AG09319 (cell line): ENCODE results near the gene PRRT4.
A peak's percentile ranks its signal among the peaks of the same experiment; 100 is the strongest.

ENCODE experiments used
- DNase-seq: peaks from one replicate; pipeline ENCODE4 v3.0.0-alpha.2; 2010; ENCODE audit warnings: low read depth; ENCODE audit errors: extremely low read depth
- TF ChIP-seq, protein P1 (sequence below): IDR thresholded peaks from 2 replicates; pipeline ENCODE4 v1.5.1; 2011; ENCODE audit warnings: low read depth, mild to moderate bottlenecking, inconsistent platforms, low read length, moderate library complexity

Gene PRRT4

GRCh38 chr7:128388145-128388485 is 26.6 kb upstream of the PRRT4 start:
- TF ChIP-seq, protein P1, sequence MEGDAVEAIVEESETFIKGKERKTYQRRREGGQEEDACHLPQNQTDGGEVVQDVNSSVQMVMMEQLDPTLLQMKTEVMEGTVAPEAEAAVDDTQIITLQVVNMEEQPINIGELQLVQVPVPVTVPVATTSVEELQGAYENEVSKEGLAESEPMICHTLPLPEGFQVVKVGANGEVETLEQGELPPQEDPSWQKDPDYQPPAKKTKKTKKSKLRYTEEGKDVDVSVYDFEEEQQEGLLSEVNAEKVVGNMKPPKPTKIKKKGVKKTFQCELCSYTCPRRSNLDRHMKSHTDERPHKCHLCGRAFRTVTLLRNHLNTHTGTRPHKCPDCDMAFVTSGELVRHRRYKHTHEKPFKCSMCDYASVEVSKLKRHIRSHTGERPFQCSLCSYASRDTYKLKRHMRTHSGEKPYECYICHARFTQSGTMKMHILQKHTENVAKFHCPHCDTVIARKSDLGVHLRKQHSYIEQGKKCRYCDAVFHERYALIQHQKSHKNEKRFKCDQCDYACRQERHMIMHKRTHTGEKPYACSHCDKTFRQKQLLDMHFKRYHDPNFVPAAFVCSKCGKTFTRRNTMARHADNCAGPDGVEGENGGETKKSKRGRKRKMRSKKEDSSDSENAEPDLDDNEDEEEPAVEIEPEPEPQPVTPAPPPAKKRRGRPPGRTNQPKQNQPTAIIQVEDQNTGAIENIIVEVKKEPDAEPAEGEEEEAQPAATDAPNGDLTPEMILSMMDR, result no peak
- no peak for DNase-seq

DNA sequence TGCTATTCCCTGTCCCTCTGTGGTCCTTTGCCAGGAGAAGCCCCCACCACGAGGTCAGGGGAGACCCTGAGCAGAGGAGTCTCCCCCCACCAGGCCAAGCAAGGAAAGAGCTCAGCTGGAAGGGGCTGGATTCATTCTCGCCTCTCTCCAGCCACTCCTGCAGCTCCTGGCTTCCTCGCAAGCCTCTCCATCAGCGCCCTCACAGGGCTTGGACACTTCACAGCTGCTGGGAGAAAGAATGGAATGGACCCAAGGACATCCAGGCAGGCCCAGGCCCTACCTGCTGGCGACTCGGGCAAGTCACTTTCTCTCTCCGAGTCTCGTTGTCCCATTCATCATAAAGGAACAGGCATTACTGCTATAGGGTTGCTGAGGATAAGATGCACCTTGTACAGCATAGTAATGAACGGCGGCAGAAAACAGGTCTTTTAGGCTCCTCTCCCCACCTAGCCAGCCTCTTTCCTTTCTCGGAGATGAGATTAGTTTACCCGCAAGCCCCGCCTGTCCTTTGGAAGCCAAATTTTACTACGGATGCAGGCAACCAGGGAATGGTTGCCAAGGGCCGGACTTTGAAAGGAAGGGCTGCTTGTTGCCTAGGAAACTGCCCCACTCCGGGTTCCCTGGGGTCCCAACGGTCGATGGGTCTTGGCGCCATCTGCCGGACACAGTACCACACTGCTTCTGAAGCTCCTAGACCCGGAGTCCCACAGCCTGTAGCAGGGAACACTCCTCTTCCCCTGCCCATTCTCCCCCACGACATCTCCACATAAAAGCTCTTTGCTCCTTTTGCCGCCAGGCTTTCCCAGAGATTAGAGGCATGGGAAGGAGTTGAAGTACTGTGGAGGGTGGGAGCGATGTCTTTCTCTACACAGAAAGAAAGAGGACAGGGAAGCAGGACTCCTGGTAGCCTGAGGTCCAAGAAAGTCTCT is 26.0 kb upstream of the PRRT4 start:
- TF ChIP-seq, protein P1, result peak; percentile 91
- DNase-seq, result peak; percentile 63

DNA sequence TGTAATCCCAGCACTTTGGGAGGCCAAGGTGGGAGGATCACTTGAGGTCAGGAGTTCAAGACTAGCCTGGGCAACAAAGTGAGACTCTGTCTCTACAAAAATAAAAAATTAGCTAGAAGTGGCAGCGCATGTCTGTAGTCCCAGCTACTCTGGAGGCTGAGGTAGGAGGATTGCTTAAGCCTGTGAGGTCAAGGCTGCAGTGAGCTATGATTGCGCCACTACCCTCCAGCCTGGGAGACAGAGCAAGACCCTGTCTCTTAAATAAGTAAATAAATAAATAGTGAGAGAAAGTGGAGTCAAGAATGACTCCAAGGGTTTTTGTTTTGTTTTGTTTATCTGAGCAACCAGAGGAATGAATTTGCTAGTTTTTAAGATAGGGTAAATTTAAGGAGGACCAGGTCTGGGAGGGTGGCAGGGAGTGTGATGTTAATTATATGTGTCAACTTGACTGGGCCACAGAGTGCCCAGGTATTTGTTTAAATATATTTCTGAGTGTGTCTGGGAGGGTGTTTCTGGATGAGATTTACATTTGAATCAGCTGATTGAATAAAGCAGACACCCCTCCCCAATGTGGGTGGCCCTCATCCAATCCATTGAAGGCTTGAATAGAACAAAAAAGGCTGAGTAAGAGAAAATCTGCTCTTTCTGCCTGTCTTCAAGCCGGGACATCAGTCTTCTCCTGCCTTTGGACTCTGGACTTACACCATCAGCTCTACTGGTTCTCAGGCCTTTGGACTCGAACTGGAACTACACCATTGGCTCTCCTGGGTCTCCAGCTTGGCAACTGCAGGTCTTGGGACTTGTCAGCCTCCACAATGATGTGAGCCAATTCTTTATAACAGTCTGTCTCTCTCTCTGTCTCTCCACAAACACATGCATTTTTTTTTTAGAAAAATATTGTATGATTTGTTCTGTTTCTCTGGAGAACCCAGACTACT is 24.8 kb upstream of the PRRT4 start:
- DNase-seq, result no peak
- TF ChIP-seq, protein P1, result no peak

DNA sequence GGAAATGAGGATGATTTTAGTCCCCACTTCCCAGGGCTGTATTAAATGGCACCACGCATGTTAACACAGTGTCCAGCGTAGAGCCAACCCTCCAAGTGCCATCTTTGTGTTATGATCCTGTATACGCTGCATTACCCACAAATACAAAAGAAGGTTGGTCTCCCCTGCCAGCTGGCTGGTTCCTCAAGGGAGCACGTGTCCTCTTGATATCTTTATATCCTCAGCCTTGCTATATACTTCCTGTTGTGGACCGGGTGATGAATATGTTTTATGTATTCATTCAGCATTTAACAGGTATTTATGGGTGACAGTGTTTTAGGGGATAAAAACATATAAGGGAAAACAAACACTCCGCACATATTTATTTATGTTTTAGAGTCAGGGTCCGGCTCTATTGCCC is 23.2 kb upstream of the PRRT4 start:
- TF ChIP-seq, protein P1, result no peak
- DNase-seq, result no peak

DNA sequence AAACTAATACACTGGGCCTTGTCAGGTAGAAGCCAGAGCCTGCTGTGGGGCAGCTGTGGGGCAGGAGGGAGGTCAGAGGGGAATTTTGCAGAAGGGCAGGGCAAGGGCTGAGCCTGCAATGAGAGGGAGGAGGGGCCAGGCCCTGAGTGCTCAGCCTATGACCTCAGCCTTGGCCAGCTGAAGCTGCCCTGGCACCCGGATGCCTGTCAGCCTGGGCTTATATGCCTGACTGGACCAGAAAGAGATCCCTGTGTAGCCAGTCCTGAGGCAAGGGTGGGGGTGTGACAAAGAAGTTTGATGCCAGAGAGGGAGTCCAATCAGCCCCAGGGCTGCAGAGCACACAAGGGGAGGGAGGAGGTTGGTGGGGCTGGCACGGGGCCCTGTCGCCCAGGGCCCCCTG is 22.3 kb upstream of the PRRT4 start:
- TF ChIP-seq, protein P1, result no peak
- no peak for DNase-seq

GRCh38 chr7:128381161-128381821 is 19.8 kb upstream of the PRRT4 start:
- no peak for DNase-seq
- TF ChIP-seq, protein P1, result peak; percentile 47
